DMS53 treated with DMSO at 0.1 percent for 48 hours (cell line): ENCODE data around the gene ALS2CL.

ENCODE experiments used
- DNase-seq: peaks from one replicate; lab custom pipeline; 2025; ENCODE audit not compliant: unreplicated experiment; lab: John Stamatoyannopoulos, UW

The ALS2CL gene

GRCh38 chr3:46716461-46717441 is 23.3 kb upstream of the ALS2CL start:
- no peak for DNase-seq

GRCh38 chr3:46715507-46716175 is 22.2 kb upstream of the ALS2CL start:
- DNase-seq, result no peak

GRCh38 chr3:46714728-46715506 is 21.4 kb upstream of the ALS2CL start:
- no peak for DNase-seq

- no peak for DNase-seq
These were observed 20.5 kb upstream of the ALS2CL start for GRCh38 chr3:46713898-46714552.

- DNase-seq, result no peak
These were observed 19.8 kb upstream of the ALS2CL start for GRCh38 chr3:46713050-46713897.

- no peak for DNase-seq
These were observed 18.9 kb upstream of the ALS2CL start for GRCh38 chr3:46712191-46713049.

GRCh38 chr3:46711760-46712159 is 18.3 kb upstream of the ALS2CL start:
- DNase-seq, result no peak

- DNase-seq, result no peak
These were observed 17.8 kb upstream of the ALS2CL start for GRCh38 chr3:46711305-46711704.

GRCh38 chr3:46710671-46711295 is 17.3 kb upstream of the ALS2CL start:
- no peak for DNase-seq

GRCh38 chr3:46710229-46710628 is 16.8 kb upstream of the ALS2CL start:
- DNase-seq, result no peak

GRCh38 chr3:46709721-46710120 is 16.2 kb upstream of the ALS2CL start:
- DNase-seq, result no peak

GRCh38 chr3:46709157-46709654 is 15.7 kb upstream of the ALS2CL start:
- no peak for DNase-seq

GRCh38 chr3:46708401-46709156 is 15.1 kb upstream of the ALS2CL start:
- no peak for DNase-seq

GRCh38 chr3:46707601-46708011 is 14.1 kb upstream of the ALS2CL start:
- DNase-seq, result no peak

GRCh38 chr3:46706771-46707582 is 13.5 kb upstream of the ALS2CL start:
- no peak for DNase-seq

GRCh38 chr3:46705751-46706552 is 12.5 kb upstream of the ALS2CL start:
- no peak for DNase-seq
